ENCODE measurements around the gene GASK1A.
"Not testable (repeated sequence)": the region's sequence is repeated elsewhere in the genome, so short reads cannot be mapped to it uniquely, and the experiment has no call there.

Gene GASK1A

DNA sequence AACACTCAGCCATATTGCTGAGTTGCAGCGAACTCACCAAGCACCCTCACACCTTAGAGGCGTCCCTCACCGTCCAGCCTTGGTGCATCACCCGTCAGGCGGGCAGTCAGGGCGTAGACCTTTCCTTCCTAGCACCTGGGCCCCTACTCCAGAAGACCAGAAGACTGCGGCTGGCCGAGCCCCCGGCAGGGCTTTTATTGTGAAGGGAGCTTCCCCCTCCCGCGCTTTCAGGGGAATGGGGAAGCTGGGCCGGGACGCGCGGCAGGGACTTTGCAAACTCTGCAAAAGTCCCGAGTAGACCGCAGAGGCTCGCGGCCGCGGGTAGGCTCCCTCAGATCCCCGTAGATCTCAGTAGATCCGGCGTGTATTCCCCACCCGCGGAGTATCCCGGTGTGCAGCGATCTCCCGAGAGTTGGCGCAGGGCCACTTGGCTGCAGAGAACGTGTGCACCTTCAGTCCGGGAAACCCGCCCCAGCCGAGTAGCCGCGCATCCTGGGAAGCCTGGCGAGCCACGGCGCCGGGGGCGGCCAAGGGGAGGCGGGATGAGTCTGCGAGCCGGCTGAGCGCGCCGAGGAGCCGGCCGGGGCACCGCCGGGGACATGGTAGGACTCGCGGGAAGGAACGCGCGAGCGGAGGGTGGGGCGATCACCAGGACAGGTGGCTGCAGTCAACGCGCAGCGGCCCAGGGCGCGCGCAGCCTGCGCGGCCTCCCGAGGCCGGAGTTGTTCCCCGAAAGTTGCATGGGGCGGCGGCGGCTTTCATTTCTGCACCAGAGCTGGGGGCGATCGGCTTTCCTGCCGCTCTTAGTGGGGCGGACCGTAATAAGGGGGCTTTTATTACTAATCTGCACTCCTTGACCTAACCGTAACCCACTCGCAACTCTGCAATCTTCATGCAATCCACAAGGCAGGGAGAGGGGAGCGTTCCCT is at the start of gene GASK1A:
GASK1A (plus strand) TSS at position 268 of the 929 bp plus-strand sequence; CDS start at position 600, 332 bp downstream.
- no peak for DNase-seq

- no peak for DNase-seq
Measured at GRCh38 chr3:42934111-42934510, 45.0 kb upstream of the GASK1A start.

DNA sequence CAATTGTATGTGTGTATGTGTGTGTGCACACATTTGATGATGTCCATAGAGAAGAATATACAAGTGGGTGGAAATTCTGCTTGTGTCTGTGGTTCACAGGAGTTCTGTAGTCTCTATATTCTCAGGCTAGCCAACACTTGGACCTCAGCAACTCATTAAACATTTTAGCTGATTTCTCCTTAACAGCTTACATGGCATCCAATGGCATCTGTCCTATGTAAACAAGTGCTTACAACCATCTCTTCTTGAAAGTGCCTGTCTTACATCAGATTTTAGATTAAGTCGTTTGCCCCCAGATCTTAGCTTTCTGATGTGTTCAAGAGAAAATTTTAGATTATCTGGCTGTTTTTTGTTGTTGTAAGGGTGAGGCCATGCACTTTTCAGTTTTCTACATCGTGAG is 44.2 kb upstream of the GASK1A start:
- no peak for DNase-seq

GRCh38 chr3:42935472-42935871 is 43.6 kb upstream of the GASK1A start:
- DNase-seq, result peak; percentile 19

DNA sequence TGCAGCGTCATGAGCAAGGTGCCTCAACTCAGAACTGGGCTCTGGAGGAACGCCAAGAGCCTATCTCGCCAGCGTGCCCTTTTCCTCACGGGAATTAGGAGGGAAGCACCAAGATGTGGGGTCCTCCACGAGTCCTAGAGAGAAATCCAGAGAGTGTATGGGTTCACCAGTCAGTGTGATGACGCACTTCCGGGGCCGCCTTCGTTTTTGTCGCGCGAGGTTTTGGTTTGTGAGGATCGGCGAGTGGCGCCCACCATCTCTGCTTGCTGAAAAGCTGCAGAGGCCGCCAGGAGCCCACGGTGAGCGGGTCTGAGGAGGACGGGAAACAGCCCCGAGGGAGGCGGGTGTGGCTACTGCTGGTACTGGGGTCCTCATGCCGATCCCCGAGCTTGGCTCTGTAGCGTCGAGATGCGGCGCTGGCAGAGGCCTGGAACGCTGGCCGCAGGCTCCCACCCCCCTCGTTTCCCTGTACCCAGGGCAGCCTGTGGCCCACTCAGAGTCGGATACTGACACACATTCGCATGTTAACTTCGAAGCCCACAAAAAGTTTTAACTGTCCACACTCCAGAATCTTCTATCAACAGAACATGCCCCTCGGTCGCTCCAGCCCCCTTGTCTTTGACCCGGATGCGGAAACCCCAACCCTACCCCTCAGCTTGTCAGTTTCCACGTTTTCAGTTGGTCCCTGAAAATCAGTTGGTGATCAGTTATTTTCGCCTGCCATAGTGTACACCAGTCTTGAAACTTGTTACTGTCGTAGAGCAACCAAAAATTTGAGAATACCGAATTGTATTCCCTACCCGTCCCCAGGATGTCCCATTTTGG is 42.7 kb upstream of the GASK1A start:
- no peak for DNase-seq

DNA sequence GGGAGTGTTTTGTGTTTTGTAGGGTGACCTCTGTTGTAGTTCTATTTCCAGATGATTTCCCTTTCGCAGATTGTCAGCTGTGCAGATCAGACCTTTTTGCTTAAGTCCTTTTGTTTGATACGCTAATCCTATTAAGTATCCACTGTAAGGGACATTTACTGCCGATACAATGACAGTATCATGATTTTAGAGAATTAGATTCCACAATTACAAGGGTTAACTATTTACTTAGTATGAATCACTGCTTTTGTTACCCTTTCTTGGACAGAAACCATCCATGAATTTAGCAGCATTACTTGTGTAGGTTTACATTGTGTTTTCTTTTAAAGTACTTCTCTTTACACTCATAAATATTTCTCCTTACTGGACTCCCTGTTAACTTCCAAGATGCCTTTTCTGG is 41.8 kb upstream of the GASK1A start:
- DNase-seq, result no peak

DNA sequence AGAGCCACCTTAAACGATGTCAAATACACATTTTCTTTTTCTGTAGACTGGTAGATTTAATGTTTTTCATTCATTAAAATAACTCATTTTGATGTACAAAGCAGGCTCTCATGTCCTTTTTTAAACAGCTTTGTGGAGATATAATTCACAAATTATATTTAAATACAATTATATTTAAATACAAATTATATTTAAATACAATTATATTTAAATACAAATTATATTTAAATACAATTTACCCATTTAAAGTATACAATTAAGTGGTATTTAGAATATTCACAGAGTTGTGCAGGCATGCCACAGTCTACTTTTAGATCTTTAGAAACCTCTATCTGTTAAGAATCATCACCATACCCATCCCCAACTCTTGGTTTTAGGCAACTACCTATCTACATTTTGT is 36.4 kb upstream of the GASK1A start:
- DNase-seq, result no peak

GRCh38 chr3:42946050-42946449 is 33.1 kb upstream of the GASK1A start:
- DNase-seq, result no peak

DNA sequence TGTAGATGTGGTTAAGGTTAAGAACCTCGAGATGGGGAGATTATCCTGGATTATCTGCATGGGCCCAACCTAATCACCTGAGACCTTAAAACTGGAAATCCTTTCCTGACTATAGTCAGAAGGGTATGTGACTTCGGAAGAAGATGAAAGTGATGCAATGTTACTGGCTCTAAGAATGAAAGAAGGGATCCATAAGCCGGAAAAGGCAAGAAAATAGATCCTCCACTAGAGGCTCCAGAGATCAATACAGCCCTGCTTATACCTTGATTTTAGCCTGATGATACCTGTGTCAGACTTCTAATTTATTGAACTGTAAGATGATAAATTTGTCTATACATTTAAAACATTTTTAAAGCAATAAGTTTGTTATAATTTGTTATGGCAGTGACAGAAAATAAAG is 21.5 kb upstream of the GASK1A start:
- DNase-seq, result no peak

GRCh38 chr3:42960282-42960681 is 18.8 kb upstream of the GASK1A start:
- DNase-seq, result no peak

- DNase-seq, result no peak
Measured at GRCh38 chr3:42960786-42961185, 18.3 kb upstream of the GASK1A start.

DNA sequence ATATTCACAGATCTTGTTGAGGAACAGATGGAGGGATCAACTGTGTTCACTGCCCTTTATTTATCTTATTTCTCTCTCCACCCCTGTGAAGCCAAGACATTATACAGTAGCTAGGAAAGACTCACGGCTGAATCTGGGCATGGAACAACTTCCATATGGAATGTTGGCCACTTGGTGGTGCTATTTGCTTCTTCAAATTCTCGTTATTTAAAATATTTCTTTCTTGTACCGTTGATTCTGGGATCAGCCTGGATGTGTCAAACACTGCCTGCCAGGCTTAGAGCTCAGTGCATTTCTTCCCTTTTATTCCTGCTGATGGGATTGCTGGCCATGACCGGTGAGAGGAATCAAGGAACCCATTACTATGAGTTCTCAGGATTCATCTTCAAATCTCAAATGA is 17.5 kb upstream of the GASK1A start:
- DNase-seq, result peak; percentile 51

DNA sequence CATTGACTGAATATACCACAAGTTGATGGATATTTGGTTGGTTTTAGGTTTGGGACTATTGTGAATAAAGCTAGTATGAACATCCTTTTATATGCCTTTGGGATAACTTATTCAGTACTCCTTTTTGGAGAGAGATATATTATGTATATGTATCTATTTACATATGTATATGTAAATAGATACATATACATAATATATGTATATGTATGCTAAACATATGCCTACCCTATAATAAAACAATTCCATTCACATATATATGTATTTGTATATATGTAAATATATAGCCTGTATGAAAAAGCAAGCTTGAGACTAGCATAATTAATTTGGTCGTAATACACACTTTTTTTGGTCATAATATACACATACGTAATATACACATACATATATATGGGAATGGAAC is 15.8 kb upstream of the GASK1A start:
- no peak for DNase-seq

- DNase-seq, result no peak
Measured at GRCh38 chr3:42964266-42964665, 14.8 kb upstream of the GASK1A start.

- no peak for DNase-seq
Measured at GRCh38 chr3:42970557-42970956, 8.6 kb upstream of the GASK1A start.

GRCh38 chr3:42970976-42971772 is 7.9 kb upstream of the GASK1A start:
- DNase-seq, result no peak

DNA sequence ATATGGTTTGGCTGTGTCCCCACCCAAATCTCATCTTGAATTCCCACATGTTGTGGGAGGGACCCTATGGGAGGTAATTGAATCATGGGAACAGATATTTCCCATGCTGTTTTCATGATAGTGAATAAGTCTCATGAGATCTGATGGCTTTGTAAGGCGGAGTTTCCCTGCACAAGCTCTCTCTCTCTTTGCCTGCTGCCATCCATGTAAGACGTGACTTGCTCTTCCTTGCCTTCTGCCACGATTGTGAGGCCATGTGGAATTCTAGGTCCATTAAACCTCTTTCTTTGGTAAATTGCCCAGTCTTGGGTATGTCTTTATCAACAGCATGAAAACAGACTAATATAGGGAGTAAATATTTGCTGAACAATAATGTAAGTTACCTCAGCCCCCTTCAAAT is 4.2 kb upstream of the GASK1A start:
- DNase-seq, result not testable (repeated sequence)

DNA sequence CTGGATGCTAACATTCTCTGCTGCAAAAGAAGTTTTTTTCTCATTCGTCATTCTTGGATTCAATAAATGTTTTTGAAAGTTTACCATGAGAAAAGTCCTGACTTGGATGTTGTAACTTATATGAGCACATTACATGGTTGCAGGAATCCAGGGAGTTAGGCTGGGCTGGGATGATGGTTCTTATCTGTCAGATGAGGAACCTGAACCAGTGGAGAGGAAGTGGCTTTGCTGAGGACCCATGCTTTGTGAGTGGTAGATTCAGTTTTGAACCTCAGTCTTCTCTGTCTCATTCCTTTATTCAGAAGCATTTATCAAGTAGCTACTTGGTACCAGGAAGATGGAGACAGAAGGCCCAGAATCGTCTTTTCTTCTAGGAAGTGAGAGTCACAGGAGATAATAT is 3.7 kb upstream of the GASK1A start:
- no peak for DNase-seq

DNA sequence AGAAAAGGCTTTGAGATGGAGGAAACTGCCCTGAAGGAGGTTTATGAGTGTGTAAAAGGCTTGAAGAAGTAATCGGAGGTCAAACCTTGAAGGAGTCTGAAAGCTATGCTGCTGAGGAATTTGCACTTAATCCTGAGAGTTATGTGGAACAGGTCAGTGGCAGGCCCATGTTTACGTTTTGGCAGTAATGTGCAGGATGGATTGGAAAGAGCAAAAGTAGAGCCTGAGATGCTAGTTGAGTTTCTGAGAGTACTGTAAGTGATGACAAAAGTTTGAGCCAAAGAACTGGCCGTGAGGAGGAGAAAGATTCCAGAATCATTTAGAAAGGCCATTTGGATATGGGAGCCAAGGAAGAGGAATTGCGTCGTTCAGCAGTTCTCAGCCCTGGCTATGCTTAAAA is 3.2 kb upstream of the GASK1A start:
- DNase-seq, result no peak

DNA sequence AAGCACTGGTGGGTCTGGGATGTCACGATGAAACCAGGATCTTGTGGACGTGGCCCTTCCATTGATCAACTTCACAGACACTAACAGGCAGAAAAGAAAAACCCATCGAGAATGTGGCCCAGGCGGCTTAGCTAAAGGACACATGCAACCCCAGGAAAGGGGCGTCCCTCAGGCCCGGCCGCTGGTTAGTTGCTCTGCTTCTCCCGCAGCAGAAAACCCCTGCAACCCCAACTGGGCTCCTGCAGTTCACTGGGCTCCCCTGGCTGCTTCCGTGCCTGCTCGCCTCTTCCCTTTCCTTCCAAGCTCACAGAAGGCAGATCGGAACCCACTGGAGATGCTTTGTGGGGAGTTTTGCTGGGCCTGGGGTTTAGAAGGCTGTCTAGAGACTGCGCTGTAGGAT is 1.1 kb downstream of the GASK1A start:
- DNase-seq, result no peak

- no peak for DNase-seq
Measured at GRCh38 chr3:42980909-42981308, 1.8 kb downstream of the GASK1A start.

GRCh38 chr3:42982645-42983412 is 3.7 kb downstream of the GASK1A start:
- no peak for DNase-seq
